Measurements from ENCODE around the gene ATRAID. TPM values are rescaled to one million over a fixed set of nuclear protein-coding genes. Genes with fewer than 3 reads are reported as not detected.
A peak's percentile ranks its signal among the peaks of the same experiment; 100 is the strongest.

Gene ATRAID
- total RNA-seq, 1 experiment from 2014 or later: 108 TPM

- Mint-ChIP-seq H3K9me3 (peaks cover 4 to 10% of the 10 kb centered on the region in 2 experiments; a peak in 2 of 5 replicates), H3K36me3 (ENCODE audit: insufficient read depth in 1 of 3, low read depth in 3 of 3) (peaks cover 0 to 5% (median 0%) of the 10 kb centered on the region in 3 experiments; a peak in 3 of 7 replicates), H3K4me3 (no peak overlapping the region), H3K4me1 (peaks cover 22 to 23% of the 10 kb centered on the region in 2 experiments), H3K27me3 (ENCODE audit: low read depth) (peaks cover 3% of the 10 kb centered on the region), H3K27ac (no peak overlapping the region; a peak in 1 of 7 replicates)
- DNase-seq: peak; percentile 53
- Histone ChIP-seq H2BK5ac (ENCODE audit: insufficient read length, low read length) (no peak overlapping the region), H3K27ac (ENCODE audit: insufficient read length, low read depth, low read length) (no peak overlapping the region), H2BK12ac (ENCODE audit: insufficient read length, low read depth, low read length) (no peak overlapping the region), H3K9ac (ENCODE audit: extremely low read depth, insufficient read length, low read length) (no peak overlapping the region), H3K79me1 (ENCODE audit: insufficient read depth, low read depth, low read length, poor library complexity, severe bottlenecking) (no peaks in the 10 kb centered on the region), H3K79me2 (ENCODE audit: insufficient read depth, low read length) (no peaks in the 10 kb centered on the region), H3K27me3 (ENCODE audit: insufficient read depth, low read length) (no peaks in the 10 kb centered on the region), H3K4me2 (ENCODE audit: insufficient read depth, insufficient read length, low read length) (no peak overlapping the region), H4K91ac (ENCODE audit: insufficient read length, low read depth, low read length) (no peak overlapping the region), H3K56ac (ENCODE audit: insufficient read length, low read depth, low read length) (no peak overlapping the region), H3K23ac (ENCODE audit: insufficient read length, low read depth, low read length) (no peak overlapping the region), H3K23me2 (ENCODE audit: insufficient read length, low read depth, low read length, poor library complexity, severe bottlenecking) (no peaks in the 10 kb centered on the region), H3K4ac (ENCODE audit: low read depth, low read length) (no peak overlapping the region), H4K8ac (replicated peaks; ENCODE audit: insufficient read length, low read depth, low read length) (no peak overlapping the region), H2BK120ac (ENCODE audit: low read depth, low read length, poor library complexity, severe bottlenecking) (no peak overlapping the region), H2BK15ac (ENCODE audit: low read depth, low read length) (no peak overlapping the region), H4K20me1 (ENCODE audit: control insufficient read depth, insufficient read depth, insufficient read length) (no peaks in the 10 kb centered on the region), H3K9me3 (ENCODE audit: control insufficient read depth, low read depth, low read length) (no peaks in the 10 kb centered on the region), H2BK20ac (ENCODE audit: low read depth, low read length, poor library complexity, severe bottlenecking) (no peak overlapping the region), H4K5ac (ENCODE audit: insufficient read length, low read depth, low read length) (no peak overlapping the region), H3T11ph (ENCODE audit: low read length) (no peak overlapping the region), H2AFZ (ENCODE audit: low read length) (peak overlapping the region; percentile 69), H3K14ac (ENCODE audit: insufficient read depth, low read length) (no peak overlapping the region), H3K18ac (ENCODE audit: insufficient read length, low read depth, low read length) (no peak overlapping the region), H3K4me1 (ENCODE audit: insufficient read depth, low read length) (peaks cover 2% of the 10 kb centered on the region; the same call in 1 of the 2 replicates), H2AK5ac (ENCODE audit: insufficient read length, low read length) (no peak overlapping the region)
- no CpG with 5 or more reads among the region's 8 CpGs for WGBS (ENCODE audit: extremely low coverage, insufficient read length, low lambda C conversion rate)
- no peak for TF ChIP-seq CTCF (conservative IDR thresholded peaks at IDR 0.05)
These were observed 46.7 kb upstream of the ATRAID start for GRCh38 chr2:27164960-27165763.
